Measurements from ENCODE around the gene NRXN2.

- TF ChIP-seq EZH2phosphoT487 (IDR thresholded peaks at IDR 0.05; ENCODE audit: insufficient read depth, low read depth) (no peak), EZH2 (IDR thresholded peaks at IDR 0.05; ENCODE audit: insufficient read depth, poor library complexity, severe bottlenecking) (peak; percentile 73)
These were observed 22.7 kb upstream of the NRXN2 start for GRCh38 chr11:64745521-64746328.

Measured in GM23248 (cell line).